ENCODE data around the gene MYT1.

DNA sequence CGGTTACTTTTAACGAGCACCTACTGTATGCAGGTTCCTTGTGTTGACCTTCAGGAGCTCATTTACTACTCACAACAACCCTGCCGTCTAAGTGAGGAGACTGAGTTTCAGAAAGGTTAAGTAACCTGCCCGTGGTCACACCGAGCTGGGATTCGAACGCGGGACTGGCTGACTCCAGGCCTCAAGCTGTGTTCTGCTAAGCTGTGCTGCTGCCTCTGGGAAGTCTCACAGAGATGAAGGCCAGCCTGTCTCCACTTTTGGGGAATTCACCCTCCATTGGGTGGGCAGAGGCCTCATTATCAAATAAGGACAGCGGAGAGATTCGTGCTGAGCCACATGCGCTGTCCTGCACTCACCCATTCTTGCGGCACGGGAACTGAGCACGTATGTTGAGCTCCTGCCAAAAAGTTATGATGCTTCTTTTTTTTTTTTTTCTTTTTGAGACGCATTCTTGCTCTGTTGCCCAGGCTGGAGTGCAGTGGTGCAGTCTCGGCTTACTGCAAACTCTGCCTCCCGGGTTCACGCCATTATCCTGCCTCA lies 25.9 kb upstream of the MYT1 start:
- no peak for TF ChIP-seq POLR2A (IDR thresholded peaks at IDR 0.05; ENCODE audit: low read depth, low read length)
- no peak for TF ChIP-seq POLR2AphosphoS5 (IDR thresholded peaks at IDR 0.05; ENCODE audit: low read depth, low read length)
- no peak for TF ChIP-seq SPI1 (IDR thresholded peaks at IDR 0.05; ENCODE audit: low read depth, low read length)
